ENCODE results near the gene MEGF10.
"Not testable (repeated sequence)": the region's sequence is repeated elsewhere in the genome, so short reads cannot be mapped to it uniquely, and the experiment has no call there.

DNA sequence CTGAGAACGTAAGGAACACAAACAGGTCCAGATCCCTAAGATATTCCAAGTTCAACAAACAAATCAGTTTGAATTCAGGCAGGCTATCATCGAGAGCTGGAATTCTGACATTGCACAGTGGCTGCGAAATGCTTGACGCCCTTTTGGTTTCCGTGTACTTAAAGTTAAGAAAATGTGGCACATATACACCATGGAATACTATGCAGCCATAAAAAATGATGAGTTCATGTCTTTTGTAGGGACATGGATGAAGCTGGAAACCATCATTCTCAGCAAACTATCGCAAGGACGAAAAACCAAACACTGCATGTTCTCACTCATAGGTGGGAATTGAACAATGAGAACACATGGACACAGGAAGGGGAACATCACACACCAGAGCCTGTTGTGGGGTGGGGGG is 17.7 kb downstream of the MEGF10 start:
- not testable (repeated sequence) for TF ChIP-seq GTF2F1 (IDR thresholded peaks at IDR 0.05; ENCODE audit: borderline replicate concordance, low read depth, low read length); GABPA (IDR thresholded peaks at IDR 0.05; ENCODE audit: borderline replicate concordance, insufficient read depth, low read length); POLR2A (IDR thresholded peaks at IDR 0.05; ENCODE audit: control extremely low read depth in 1 of 2, low read depth in 2 of 2, low read length in 2 of 2); SIN3A (conservative IDR thresholded peaks at IDR 0.05 in 1 of 2, IDR thresholded peaks at IDR 0.05 in 1 of 2; ENCODE audit: low read depth in 1 of 2, low read length in 2 of 2); CBX8 (IDR thresholded peaks at IDR 0.05; ENCODE audit: borderline replicate concordance, low read depth, low read length)
- TF ChIP-seq, protein P1, sequence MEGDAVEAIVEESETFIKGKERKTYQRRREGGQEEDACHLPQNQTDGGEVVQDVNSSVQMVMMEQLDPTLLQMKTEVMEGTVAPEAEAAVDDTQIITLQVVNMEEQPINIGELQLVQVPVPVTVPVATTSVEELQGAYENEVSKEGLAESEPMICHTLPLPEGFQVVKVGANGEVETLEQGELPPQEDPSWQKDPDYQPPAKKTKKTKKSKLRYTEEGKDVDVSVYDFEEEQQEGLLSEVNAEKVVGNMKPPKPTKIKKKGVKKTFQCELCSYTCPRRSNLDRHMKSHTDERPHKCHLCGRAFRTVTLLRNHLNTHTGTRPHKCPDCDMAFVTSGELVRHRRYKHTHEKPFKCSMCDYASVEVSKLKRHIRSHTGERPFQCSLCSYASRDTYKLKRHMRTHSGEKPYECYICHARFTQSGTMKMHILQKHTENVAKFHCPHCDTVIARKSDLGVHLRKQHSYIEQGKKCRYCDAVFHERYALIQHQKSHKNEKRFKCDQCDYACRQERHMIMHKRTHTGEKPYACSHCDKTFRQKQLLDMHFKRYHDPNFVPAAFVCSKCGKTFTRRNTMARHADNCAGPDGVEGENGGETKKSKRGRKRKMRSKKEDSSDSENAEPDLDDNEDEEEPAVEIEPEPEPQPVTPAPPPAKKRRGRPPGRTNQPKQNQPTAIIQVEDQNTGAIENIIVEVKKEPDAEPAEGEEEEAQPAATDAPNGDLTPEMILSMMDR (IDR thresholded peaks at IDR 0.05; ENCODE audit: control extremely low read depth in 1 of 3, insufficient read depth in 1 of 3, low read depth in 1 of 3, low read length in 3 of 3): not testable (repeated sequence)

Data from H1 (cell line).